Urinary bladder (tissue), 4 donors: ENCODE data around the gene NHLRC4. TPM values are rescaled to one million over a fixed set of nuclear protein-coding genes. Genes with fewer than 3 reads are reported as not detected.

Source experiments
- DNase-seq: peaks from one replicate; pipeline ENCODE4 v3.0.0-alpha.2; 2015; ENCODE audit errors: extremely low spot score
- H3K27ac ChIP-seq: one replicate; pipeline ENCODE4 v1.5.1; 2013; ENCODE audit warnings: low read depth, mild to moderate bottlenecking, moderate library complexity
- H3K36me3 ChIP-seq: one replicate; pipeline ENCODE4 v1.6.1; 2013; ENCODE audit warnings: mild to moderate bottlenecking, moderate library complexity; ENCODE audit not compliant: insufficient read depth
- H3K4me1 ChIP-seq: one replicate; pipeline ENCODE4 v1.6.1; 2013; ENCODE audit warnings: mild to moderate bottlenecking, moderate library complexity; ENCODE audit not compliant: insufficient read depth
- H3K4me3 ChIP-seq: one replicate; pipeline ENCODE4 v1.5.1; 2013; ENCODE audit warnings: low read depth, low read length
- WGBS: extraction: QIAGEN DNeasy Blood & Tissue Kit; methylation state at CpG from one replicate; pipeline ENCODE4 v1.1.7; 2013; 5-methylcytosine and 5-hydroxymethylcytosine counted together
- polyA plus RNA-seq: library from polyadenylated mRNA; stranded (reverse); fragments of 200-250 nt; gene quantifications from one replicate; pipeline ENCODE4 v1.2.3, GENCODE V29; 2013
- total RNA-seq: library from RNA; depleted of rRNA; stranded (reverse); fragments of >200 nt; gene quantifications from one replicate; pipeline ENCODE4 v1.2.3, GENCODE V29; 2014
- donor health status: healthy with polysubstance abuse.
- donor health status: healthy.

NHLRC4 gene
- total and polyA plus RNA-seq, 2 donors, result 1.0 to 1.8 TPM

DNA sequence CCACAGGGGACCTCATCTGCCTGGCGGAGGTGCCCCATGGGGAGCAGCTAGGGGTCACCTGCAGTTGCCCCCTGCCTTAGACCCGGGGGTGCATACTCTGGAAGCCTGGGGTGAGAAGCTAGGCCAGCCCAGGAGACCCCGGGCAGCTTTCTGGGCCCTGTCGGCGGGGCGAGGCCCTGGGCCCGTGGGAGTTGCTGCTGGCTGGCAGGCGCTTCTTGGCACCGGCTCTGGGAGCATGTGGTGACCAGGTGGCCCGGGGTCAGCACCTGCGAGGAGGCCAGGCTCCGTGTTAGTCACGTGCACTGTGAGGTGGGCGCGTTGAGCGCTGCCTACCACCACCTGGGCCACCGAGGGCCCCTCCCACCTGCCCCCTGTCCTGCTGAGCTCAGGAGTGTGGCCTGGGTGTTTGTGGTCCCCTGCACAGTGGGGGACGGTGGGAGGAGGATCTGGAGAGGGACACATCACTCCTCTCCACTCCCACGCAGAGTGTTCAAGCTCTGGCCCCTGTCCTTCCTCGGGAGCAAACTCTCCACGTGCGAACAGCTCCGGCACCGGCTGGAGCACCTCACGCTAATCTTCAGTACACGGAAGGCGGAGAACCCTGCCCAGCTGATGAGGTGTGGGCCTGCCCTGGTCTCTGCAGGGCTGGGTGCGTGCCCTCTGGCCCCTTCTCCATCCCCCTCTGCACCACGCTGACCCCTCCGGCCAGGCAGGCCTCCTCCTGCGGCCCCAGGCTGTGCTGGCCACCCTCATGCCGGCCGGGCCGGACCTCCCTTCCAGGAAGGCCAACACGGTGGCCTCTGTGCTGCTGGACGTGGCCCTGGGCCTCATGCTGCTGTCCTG is 8.8 kb downstream of the NHLRC4 start:
- WGBS, result 92% methylated on average over 36 of the region's 36 CpGs
- H3K27ac ChIP-seq, result no peak overlapping the region
- H3K4me3 ChIP-seq, result no peak overlapping the region
- DNase-seq, result no peak
- H3K4me1 ChIP-seq, result no peaks in the 10 kb centered on the region
- no peaks in the 10 kb centered on the region for H3K36me3 ChIP-seq

GRCh38 chr16:576197-576822 is 9.5 kb downstream of the NHLRC4 start:
- no peak for DNase-seq
- no peaks in the 10 kb centered on the region for H3K36me3 ChIP-seq
- no peaks in the 10 kb centered on the region for H3K4me1 ChIP-seq
- H3K27ac ChIP-seq, result no peak overlapping the region
- H3K4me3 ChIP-seq, result no peak overlapping the region
- 78% methylated on average over 21 of the region's 21 CpGs for WGBS

DNA sequence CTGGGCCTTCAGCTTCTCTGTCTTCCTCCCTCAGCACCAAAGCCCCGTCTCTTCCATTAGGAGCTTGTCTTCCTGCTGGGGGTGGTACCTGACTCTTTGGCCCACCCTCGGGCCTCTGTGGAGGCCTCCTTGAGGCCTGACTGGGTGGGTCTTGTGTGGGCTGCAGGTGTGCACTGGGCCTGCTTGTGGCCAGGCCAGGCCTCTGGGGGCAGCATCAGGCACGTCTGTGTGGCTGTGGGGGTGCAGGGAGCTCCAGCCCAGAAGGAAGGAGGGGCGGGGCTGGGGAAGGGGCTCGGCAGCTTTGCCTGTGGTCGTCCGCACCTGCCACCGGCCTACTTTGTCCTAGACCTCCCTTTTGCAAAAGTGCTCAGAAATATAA is 10.0 kb downstream of the NHLRC4 start:
- 57% methylated on average over 8 of the region's 8 CpGs for WGBS
- Histone ChIP-seq H3K4me3 (no peak overlapping the region), H3K4me1 (no peaks in the 10 kb centered on the region), H3K36me3 (no peaks in the 10 kb centered on the region), H3K27ac (no peak overlapping the region)
- DNase-seq, result no peak

DNA sequence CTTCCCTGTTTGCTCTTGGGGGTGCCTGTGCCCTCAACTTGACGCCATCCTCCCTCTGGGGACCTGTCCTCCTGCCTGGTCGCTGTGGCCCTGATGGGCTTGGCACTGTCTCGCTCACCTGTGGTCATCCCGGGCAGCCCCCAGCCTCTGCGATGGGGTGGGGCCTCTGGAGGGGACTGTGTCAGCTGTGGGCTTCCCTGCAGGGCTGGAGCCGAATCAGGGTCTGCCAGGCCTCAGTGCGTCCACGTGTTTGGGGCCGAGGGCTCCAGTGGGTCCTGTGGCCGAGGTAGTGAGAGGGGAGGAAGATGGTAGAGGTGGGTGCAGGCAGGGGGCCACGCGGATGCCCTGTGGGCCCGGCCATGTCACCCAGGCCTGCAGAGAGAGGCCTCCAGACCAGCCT is 11.0 kb downstream of the NHLRC4 start:
- no peak for DNase-seq
- H3K27ac ChIP-seq, result no peak overlapping the region
- WGBS, result 91% methylated on average over 13 of the region's 13 CpGs
- H3K4me1 ChIP-seq, result no peaks in the 10 kb centered on the region
- H3K36me3 ChIP-seq, result no peaks in the 10 kb centered on the region
- H3K4me3 ChIP-seq, result no peak overlapping the region

GRCh38 chr16:578232-578869 is 11.5 kb downstream of the NHLRC4 start:
- Histone ChIP-seq H3K36me3 (no peaks in the 10 kb centered on the region), H3K27ac (no peak overlapping the region), H3K4me1 (no peaks in the 10 kb centered on the region), H3K4me3 (no peak overlapping the region)
- DNase-seq, result no peak
- 84% methylated on average over 24 of the region's 24 CpGs for WGBS

- no peak for DNase-seq
- WGBS, result 24% methylated on average over 34 of the region's 34 CpGs
- H3K36me3 ChIP-seq, result no peaks in the 10 kb centered on the region
- H3K4me3 ChIP-seq, result no peak overlapping the region
- H3K4me1 ChIP-seq, result no peaks in the 10 kb centered on the region
- no peak overlapping the region for H3K27ac ChIP-seq
These were observed 12.1 kb downstream of the NHLRC4 start for GRCh38 chr16:578870-579405.

- DNase-seq, result no peak
- Histone ChIP-seq H3K4me3 (no peak overlapping the region), H3K27ac (no peak overlapping the region), H3K36me3 (no peaks in the 10 kb centered on the region), H3K4me1 (no peaks in the 10 kb centered on the region)
- 93% methylated on average over 27 of the region's 27 CpGs for WGBS
These were observed 13.5 kb downstream of the NHLRC4 start for GRCh38 chr16:580141-580945.

- Histone ChIP-seq H3K36me3 (no peaks in the 10 kb centered on the region), H3K27ac (no peak overlapping the region), H3K4me1 (no peaks in the 10 kb centered on the region), H3K4me3 (no peak overlapping the region)
- 97% methylated on average over 19 of the region's 19 CpGs for WGBS
- no peak for DNase-seq
These were observed 14.2 kb downstream of the NHLRC4 start for GRCh38 chr16:580946-581498.

DNA sequence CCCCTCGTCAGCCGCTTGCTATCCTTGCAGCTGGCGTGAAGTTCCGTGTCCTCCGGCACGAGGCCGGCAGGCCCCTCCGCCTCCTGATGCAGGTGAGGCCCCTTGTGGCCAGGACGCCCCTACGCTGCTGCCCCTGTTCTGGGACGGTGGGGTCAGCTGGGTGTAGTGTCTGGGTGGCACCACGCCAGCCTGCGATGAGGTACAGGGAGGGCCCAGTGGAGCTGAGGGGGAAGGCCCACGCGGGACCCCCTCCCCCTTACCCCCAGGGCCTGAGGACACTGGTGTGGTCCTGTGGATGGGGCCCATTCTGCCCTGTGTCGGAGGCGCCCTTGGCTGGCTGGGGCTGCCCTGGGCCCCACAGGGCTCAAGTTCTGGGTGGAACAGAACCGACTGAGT is 15.4 kb downstream of the NHLRC4 start:
- WGBS, result 91% methylated on average over 18 of the region's 18 CpGs
- Histone ChIP-seq H3K36me3 (no peaks in the 10 kb centered on the region), H3K27ac (no peak overlapping the region), H3K4me3 (no peak overlapping the region), H3K4me1 (no peaks in the 10 kb centered on the region)
- no peak for DNase-seq

DNA sequence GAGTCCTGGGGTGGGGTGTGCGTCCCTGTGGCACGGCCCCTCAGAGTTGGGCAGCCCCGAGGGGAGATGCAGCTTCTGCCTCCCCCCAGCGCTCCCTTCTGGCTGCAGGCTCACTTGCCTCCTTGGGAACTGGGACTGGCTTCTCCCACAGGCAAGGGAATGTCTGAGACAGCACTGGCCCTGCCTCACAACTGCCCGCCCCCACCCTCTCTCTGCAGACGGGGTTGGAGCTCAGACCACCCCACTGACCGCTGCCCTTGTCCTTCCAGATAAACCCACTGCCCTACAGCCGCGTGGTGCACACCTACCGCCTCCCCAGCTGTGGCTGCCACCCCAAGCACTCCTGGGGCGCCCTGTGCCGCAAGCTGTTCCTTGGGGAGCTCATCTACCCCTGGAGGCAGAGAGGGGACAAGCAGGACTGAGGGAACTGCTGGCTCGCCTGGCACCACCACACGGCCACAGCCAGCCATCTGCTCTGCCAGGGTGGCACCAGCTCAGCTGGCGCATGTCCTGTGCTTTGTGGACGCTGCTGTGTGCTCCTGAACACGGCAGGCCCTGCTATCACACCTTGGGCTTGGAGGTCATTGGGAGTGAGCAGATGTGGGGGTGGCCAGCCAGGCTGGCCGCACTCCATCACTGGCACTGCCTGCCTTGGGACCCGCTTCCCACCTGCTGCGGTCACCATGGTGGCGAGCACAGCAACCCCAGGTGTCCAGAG is 16.0 kb downstream of the NHLRC4 start:
- no peak overlapping the region for H3K4me3 ChIP-seq
- no peak overlapping the region for H3K27ac ChIP-seq
- DNase-seq, result no peak
- H3K36me3 ChIP-seq, result no peaks in the 10 kb centered on the region
- 88% methylated on average over 21 of the region's 21 CpGs for WGBS
- no peaks in the 10 kb centered on the region for H3K4me1 ChIP-seq

DNA sequence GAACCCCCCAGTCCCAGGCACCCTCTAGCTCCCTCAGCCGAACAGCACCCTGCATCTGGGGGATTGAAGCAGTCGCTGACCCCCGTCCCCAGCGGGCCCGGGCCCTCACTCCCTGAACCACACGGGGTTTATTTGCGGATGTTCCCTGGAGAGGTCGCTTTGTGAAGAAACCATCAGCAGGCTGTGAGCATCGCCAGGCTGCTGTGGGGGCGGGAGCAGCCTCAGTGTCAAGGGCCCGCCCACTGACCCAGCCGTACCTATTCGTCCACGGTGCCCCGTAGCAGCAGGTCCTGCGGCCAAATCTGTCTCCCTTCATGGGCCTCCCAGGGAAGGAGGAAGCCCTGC is 16.6 kb downstream of the NHLRC4 start:
- Histone ChIP-seq H3K4me3 (no peak overlapping the region), H3K36me3 (no peaks in the 10 kb centered on the region), H3K27ac (no peak overlapping the region), H3K4me1 (no peaks in the 10 kb centered on the region)
- DNase-seq, result no peak
- 56% methylated on average over 16 of the region's 16 CpGs for WGBS

GRCh38 chr16:583815-584591 is 17.2 kb downstream of the NHLRC4 start:
- WGBS, result 47% methylated on average over 38 of the region's 38 CpGs

More at GRCh38 chr16:583815-584591, 17.2 kb downstream of the NHLRC4 start:
- H3K27ac ChIP-seq, result no peak overlapping the region
- no peak overlapping the region for H3K4me3 ChIP-seq
- no peaks in the 10 kb centered on the region for H3K4me1 ChIP-seq
- no peaks in the 10 kb centered on the region for H3K36me3 ChIP-seq
- DNase-seq, result no peak
